ENCODE measurements around the gene PLCH2. TPM values are rescaled to one million over a fixed set of nuclear protein-coding genes. Genes with fewer than 3 reads are reported as not detected.

The PLCH2 gene
- total and polyA plus RNA-seq, 9 of the 15 experiments (the other 6 are each of a cell fraction or from before 2014, with no cell fraction given) = 0.16 TPM; not detected in 8

DNA sequence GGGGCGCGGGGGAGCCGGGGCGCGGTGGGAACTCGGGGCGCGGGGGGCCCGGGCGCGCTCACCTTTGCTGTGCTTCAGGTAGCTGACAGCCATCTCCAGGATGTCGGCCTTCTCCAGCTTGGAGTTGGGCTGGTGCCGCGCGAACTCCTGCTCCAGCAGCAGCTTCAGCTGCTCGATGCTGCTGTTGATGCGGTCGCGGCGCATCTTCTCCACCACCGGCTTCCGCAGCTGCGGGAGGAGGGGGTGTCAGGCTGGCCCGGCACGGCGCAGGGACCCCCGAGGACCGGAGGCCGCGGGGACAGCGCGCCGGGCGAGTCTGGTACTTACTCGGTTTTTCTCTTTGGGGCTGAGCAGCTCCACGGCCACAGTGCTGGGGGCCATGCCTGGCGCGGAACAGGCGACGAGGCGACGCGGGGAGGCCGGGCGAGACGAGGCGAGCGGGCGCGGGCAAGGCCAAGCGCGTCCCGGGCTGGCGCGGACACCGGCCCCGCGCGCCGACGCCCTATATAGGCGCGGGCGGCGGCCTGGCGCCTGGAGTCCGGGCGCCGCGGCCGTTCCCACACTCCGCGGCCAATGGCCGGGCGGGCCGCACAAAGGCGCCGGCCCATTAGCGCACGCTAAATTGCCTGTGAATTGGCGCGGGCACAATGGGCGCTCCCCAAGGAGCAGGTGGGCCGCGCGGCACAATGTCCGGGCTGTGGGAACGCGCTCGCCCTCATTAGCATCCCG lies 53.9 kb downstream of the PLCH2 start, which contains the start of gene HES5 (continued):
- no peak for TF ChIP-seq ZBTB40 (IDR thresholded peaks at IDR 0.05)
- no peak for TF ChIP-seq ZBTB40 (CRISPR knock-in tag; IDR thresholded peaks at IDR 0.05)
- TF ChIP-seq ZNF3 (CRISPR knock-in tag; IDR thresholded peaks at IDR 0.05) = no peak
- no peak for TF ChIP-seq SNAPC5 (CRISPR knock-in tag; IDR thresholded peaks at IDR 0.05)
- no peak for TF ChIP-seq MCM2 (IDR thresholded peaks at IDR 0.05; ENCODE audit: low read depth)
- no peak for TF ChIP-seq ZNF407 (IDR thresholded peaks at IDR 0.05; ENCODE audit: low read depth)
- no peak for TF ChIP-seq MCM5 (IDR thresholded peaks at IDR 0.05; ENCODE audit: low read depth)
- peak; percentile 13 for TF ChIP-seq FIP1L1 (IDR thresholded peaks at IDR 0.05; ENCODE audit: low read depth, low read length, poor library complexity, severe bottlenecking)
- no peak for TF ChIP-seq PRMT5 (CRISPR knock-in tag; IDR thresholded peaks at IDR 0.05)
